Colonic mucosa (tissue), 4 donors: Measurements from ENCODE around the gene OSBPL6. TPM values are rescaled to one million over a fixed set of nuclear protein-coding genes. Genes with fewer than 3 reads are reported as not detected.

Experiments used
- DNase-seq: peaks from one replicate; pipeline ENCODE4 v3.0.0-alpha.2; 2020
- H3K27ac ChIP-seq: fragments of 200-600 bp; one replicate; pipeline ENCODE4 v1.8.0; 2021
- H3K27me3 ChIP-seq: fragments of 200-600 bp; one replicate; pipeline ENCODE4 v1.8.0; 2021
- H3K36me3 ChIP-seq: fragments of 200-600 bp; one replicate; pipeline ENCODE4 v1.8.0; 2021
- H3K4me1 ChIP-seq: fragments of 200-600 bp; one replicate; pipeline ENCODE4 v1.8.0; 2021; ENCODE audit warnings: mild to moderate bottlenecking
- H3K4me3 ChIP-seq: fragments of 200-600 bp; one replicate; pipeline ENCODE4 v1.8.0; 2021
- H3K9ac ChIP-seq, 2 donors: one replicate each; pipeline ENCODE4 v1.7.0; 2013; ENCODE audit warnings: control low read depth in 2 of 2, low read depth in 2 of 2, low read length in 2 of 2
- H3K9me3 ChIP-seq: fragments of 200-600 bp; one replicate; pipeline ENCODE4 v1.8.0; 2021
- intact Hi-C: fragments of 100-400 bp; cut with DNase I; formaldehyde crosslinking; loops from one replicate; pipeline ENCODE4 v1.14.1; 2022
- total RNA-seq, 2 donors: library from RNA; stranded (reverse); fragmentation: NEBNext Ultra II Directional in 1 of 2; extraction: Animal tissue kit (Norgen Biotek cat#: 25700) in 1 of 2; gene quantifications; one replicate each; pipeline ENCODE4 v1.2.1, GENCODE V29; 2021
- TF ChIP-seq, protein P1 (sequence below): fragments of 200-600 bp; IDR thresholded peaks from one replicate; pipeline ENCODE4 v1.8.0; 2022; ENCODE audit warnings: antibody characterized with exemption, mild to moderate bottlenecking
- donor health status: healthy.
- donor health status: DM: no; HTN: no; CAD: no.
- donor health status: DM: no; HTN: no; CAD: no.

Gene OSBPL6
- total RNA-seq, 2 donors from 2014 or later, result 0.58 to 0.72 TPM

DNA sequence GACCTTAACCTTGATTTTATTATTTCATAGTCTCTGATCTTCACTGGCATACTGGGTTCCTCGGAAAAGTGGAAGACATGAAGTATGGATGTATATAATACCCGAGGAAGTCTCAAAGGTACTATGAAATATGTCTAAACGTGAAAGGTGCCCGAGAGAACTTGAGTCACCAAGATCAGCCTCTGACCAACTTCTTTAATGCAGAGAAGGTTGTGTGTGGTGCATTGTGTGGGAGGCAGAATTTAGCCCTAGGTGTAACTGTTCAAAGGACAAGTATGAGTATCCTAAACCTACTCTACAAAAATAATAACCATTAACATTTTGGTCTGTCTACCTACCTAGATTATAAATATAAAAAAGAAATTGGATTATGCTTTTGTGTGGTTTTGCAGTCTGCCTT, 36.1 kb downstream of the OSBPL6 start:
- Histone ChIP-seq H3K4me1 (no peaks in the 10 kb centered on the region), H3K9ac (no peak overlapping the region), H3K36me3 (no peaks in the 10 kb centered on the region), H3K4me3 (no peak overlapping the region), H3K27me3 (no peaks in the 10 kb centered on the region), H3K27ac (no peak overlapping the region), H3K9me3 (no peaks in the 10 kb centered on the region)
- TF ChIP-seq, protein P1, sequence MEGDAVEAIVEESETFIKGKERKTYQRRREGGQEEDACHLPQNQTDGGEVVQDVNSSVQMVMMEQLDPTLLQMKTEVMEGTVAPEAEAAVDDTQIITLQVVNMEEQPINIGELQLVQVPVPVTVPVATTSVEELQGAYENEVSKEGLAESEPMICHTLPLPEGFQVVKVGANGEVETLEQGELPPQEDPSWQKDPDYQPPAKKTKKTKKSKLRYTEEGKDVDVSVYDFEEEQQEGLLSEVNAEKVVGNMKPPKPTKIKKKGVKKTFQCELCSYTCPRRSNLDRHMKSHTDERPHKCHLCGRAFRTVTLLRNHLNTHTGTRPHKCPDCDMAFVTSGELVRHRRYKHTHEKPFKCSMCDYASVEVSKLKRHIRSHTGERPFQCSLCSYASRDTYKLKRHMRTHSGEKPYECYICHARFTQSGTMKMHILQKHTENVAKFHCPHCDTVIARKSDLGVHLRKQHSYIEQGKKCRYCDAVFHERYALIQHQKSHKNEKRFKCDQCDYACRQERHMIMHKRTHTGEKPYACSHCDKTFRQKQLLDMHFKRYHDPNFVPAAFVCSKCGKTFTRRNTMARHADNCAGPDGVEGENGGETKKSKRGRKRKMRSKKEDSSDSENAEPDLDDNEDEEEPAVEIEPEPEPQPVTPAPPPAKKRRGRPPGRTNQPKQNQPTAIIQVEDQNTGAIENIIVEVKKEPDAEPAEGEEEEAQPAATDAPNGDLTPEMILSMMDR, result no peak
- no peak for DNase-seq
- intact Hi-C loops, result no loop called here

DNA sequence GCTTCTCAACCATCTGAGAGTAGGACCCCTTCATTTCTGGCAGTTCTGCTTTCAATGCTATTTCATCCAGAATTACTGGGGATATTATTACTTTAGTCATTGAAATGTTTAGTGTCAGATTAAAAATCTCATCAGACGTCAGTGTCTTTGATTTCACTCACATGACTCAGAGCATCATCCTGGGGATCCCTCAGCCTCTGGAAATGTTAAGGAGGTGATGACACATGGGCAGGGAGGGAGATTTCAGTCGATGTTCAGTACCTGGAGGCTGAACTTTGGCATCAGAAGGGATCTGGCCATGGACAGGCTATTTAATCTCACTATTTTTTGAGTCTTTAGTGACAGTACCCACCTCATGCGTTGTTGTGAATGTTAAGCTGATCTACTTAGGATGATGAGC, 39.1 kb downstream of the OSBPL6 start:
- H3K9me3 ChIP-seq, result no peaks in the 10 kb centered on the region
- DNase-seq, result no peak
- intact Hi-C loops, result no loop called here
- no peak overlapping the region for H3K27ac ChIP-seq
- H3K4me1 ChIP-seq, result no peaks in the 10 kb centered on the region
- TF ChIP-seq, protein P1, result no peak
- no peak overlapping the region for H3K9ac ChIP-seq
- no peak overlapping the region for H3K4me3 ChIP-seq
- no peaks in the 10 kb centered on the region for H3K27me3 ChIP-seq
- H3K36me3 ChIP-seq, result no peaks in the 10 kb centered on the region

DNA sequence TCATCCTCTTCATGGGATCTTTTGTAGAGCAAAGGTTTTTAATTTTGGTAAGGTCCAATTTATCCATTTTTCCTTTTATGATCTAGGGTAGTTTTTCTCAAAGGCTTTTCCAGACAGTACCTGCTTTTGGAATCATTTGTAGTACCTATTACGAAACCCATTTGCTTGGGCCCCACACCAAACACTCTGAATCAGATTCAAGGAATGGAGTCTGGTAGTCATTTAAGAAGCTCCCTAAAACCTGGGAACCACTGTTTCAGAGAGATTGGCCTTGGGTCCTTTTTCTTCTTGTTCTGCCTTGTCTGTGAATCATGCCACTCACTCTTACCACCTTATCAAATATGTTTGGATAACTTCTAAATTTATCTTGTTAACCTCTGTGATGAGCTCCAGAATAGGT, 40.3 kb downstream of the OSBPL6 start:
- H3K4me1 ChIP-seq, result no peaks in the 10 kb centered on the region
- no peaks in the 10 kb centered on the region for H3K36me3 ChIP-seq
- TF ChIP-seq, protein P1, result no peak
- DNase-seq, result no peak
- H3K9ac ChIP-seq, result no peak overlapping the region
- no peak overlapping the region for H3K4me3 ChIP-seq
- no peak overlapping the region for H3K27ac ChIP-seq
- intact Hi-C loops, result no loop called here
- H3K27me3 ChIP-seq, result no peaks in the 10 kb centered on the region
- no peaks in the 10 kb centered on the region for H3K9me3 ChIP-seq

DNA sequence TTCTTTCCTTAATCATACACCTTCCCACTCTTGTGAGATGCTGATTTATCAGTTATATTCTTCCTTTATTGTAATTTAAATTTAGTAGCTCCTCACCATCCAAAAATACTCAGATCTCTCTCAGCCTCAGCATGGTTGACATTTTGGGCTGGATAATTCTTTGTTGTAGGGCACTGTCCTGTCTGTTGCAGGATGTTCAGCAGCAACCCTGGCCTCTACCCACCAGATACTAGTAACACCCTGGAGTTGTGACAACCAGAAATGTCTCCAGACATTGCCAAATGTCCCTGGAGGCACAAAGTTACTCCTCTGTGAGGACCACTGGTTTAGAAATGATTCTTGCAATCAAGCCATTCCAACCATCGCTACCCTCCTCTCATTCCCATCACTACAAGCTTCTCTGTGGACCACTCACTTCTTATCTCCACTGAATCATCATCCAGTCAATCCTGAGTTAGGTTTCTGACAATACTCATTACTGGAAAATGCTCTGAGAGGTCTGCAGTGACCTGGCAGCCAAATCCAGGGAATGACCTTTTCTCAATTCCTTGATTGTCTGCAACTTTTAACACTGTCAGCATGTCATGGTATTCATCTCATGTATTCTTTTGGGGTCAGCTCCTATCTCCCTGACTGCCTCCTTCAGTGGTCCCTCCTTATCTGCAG, 43.3 kb downstream of the OSBPL6 start:
- no peak overlapping the region for H3K27ac ChIP-seq
- TF ChIP-seq, protein P1, result no peak
- H3K36me3 ChIP-seq, result no peaks in the 10 kb centered on the region
- no peaks in the 10 kb centered on the region for H3K4me1 ChIP-seq
- H3K9ac ChIP-seq, result no peak overlapping the region
- H3K4me3 ChIP-seq, result no peak overlapping the region
- no peaks in the 10 kb centered on the region for H3K27me3 ChIP-seq
- DNase-seq, result no peak
- no peaks in the 10 kb centered on the region for H3K9me3 ChIP-seq
- intact Hi-C loops, result no loop called here

DNA sequence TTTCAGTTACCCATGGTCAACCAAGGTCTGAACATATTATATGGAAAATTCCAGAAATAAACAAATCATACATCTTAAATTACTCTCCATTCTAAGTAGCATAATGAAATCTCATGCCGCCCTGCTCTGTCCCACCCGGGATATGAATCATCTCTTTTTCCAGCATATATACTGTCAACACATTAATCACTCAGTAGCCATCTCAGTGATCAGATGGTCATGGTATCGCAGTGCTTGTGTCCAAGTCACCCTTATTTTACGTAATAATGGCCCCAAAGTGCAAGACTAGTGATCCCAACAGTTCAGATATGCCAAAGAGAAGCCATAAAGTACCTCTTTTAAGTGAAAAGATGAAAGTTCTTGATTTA, 43.8 kb downstream of the OSBPL6 start:
- no peak for DNase-seq
- Histone ChIP-seq H3K9ac (no peak overlapping the region), H3K27me3 (no peaks in the 10 kb centered on the region), H3K9me3 (no peaks in the 10 kb centered on the region), H3K27ac (no peak overlapping the region), H3K4me3 (no peak overlapping the region), H3K4me1 (no peaks in the 10 kb centered on the region), H3K36me3 (no peaks in the 10 kb centered on the region)
- intact Hi-C loops, result no loop called here
- TF ChIP-seq, protein P1, result no peak
